ENCODE data around the gene CISTR. TPM values are rescaled to one million over a fixed set of nuclear protein-coding genes. Genes with fewer than 3 reads are reported as not detected.
"Not testable (repeated sequence)": the region's sequence is repeated elsewhere in the genome, so short reads cannot be mapped to it uniquely, and the experiment has no call there.

The CISTR gene
- total and polyA plus RNA-seq, 3 donors from 2014 or later = not detected

DNA sequence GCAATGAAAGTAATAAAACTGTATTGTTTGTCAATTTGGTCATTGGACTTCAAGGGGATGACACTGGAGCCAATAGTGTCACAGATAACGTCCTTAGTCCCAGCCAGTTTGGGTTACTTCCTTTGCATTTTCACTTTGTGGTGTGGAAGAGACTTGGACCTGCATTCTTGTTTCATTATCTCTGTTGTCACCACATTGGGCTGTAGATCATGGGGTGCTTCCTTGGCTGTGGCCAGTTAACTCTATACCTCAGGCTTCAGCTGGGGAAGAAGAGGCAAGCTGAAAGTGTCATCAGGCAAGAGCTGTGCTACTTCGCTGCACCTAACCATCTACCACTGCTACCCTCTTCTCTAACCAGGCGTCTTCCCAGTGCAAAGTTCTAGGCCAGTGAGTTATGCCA is 15.1 kb upstream of the CISTR start:
- intact Hi-C loops (cut with DNase I; ENCODE audit: low total_unique reads) = no loop called here
- Histone ChIP-seq H3K9me3 (no peaks in the 10 kb centered on the region), H3K36me3 (ENCODE audit: low read depth, missing control alignments) (no peaks in the 10 kb centered on the region), H3K27ac (no peak overlapping the region), H3K4me1 (no peaks in the 10 kb centered on the region), H3K27me3 (no peaks in the 10 kb centered on the region), H3K4me3 (no peak overlapping the region)
- WGBS, 2 donors = 82 to 83% methylated on average over 3 of the region's 3 CpGs
- DNase-seq = no peak
- TF ChIP-seq POLR2A (IDR thresholded peaks at IDR 0.05) = no peak
- TF ChIP-seq, protein P1, sequence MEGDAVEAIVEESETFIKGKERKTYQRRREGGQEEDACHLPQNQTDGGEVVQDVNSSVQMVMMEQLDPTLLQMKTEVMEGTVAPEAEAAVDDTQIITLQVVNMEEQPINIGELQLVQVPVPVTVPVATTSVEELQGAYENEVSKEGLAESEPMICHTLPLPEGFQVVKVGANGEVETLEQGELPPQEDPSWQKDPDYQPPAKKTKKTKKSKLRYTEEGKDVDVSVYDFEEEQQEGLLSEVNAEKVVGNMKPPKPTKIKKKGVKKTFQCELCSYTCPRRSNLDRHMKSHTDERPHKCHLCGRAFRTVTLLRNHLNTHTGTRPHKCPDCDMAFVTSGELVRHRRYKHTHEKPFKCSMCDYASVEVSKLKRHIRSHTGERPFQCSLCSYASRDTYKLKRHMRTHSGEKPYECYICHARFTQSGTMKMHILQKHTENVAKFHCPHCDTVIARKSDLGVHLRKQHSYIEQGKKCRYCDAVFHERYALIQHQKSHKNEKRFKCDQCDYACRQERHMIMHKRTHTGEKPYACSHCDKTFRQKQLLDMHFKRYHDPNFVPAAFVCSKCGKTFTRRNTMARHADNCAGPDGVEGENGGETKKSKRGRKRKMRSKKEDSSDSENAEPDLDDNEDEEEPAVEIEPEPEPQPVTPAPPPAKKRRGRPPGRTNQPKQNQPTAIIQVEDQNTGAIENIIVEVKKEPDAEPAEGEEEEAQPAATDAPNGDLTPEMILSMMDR (IDR thresholded peaks at IDR 0.05) = no peak

DNA sequence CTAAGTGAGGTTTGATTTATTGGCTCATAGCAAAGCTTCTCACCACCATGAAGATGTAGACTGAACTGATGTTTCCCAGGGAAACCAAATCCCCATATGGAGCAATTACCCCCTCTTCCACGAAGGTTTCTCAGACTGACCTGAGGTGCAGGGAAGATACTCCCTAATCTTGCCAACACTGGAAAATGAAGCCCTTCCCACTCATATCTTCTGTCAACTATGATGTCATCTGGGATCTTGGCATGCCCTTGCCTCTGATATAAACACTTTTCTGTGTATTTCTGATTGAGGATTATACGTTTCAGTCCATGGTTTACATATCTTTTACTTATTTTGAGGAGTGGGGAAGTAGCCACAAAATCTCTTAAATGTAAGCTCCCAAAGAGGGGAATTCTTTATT is 14.1 kb upstream of the CISTR start:
- Histone ChIP-seq H3K27me3 (no peaks in the 10 kb centered on the region), H3K4me1 (no peaks in the 10 kb centered on the region), H3K36me3 (ENCODE audit: low read depth, missing control alignments) (no peaks in the 10 kb centered on the region), H3K9me3 (no peaks in the 10 kb centered on the region), H3K4me3 (no peak overlapping the region), H3K27ac (no peak overlapping the region)
- TF ChIP-seq, protein P1 (IDR thresholded peaks at IDR 0.05) = no peak
- TF ChIP-seq POLR2A (IDR thresholded peaks at IDR 0.05) = no peak
- no peak for DNase-seq
- intact Hi-C loops (cut with DNase I; ENCODE audit: low total_unique reads) = no loop called here
- 61 to 65% methylated on average over 2 of the region's 2 CpGs for WGBS, 2 donors

DNA sequence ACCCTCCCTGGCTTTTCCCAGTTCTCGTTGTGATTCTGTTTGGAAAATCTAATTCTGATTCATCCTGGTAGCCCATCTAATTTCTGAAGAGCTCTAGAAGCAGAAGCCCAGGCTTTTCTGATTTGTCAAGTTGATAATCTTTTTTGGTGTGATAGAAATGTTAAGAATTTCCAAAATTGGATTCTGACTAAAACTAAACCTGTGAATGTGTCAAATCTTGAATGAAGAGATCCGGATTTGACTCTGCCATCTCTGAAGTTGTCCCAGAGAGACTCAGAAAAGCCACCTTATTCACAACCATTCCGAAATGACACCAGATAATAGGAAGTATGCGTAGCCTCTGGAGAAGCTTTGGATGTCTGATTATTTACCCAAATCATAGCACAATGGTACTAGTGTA is 12.8 kb upstream of the CISTR start:
- DNase-seq = no peak
- H3K9me3 ChIP-seq = no peaks in the 10 kb centered on the region
- H3K36me3 ChIP-seq (ENCODE audit: low read depth, missing control alignments) = no peaks in the 10 kb centered on the region
- TF ChIP-seq POLR2A (IDR thresholded peaks at IDR 0.05) = no peak
- TF ChIP-seq, protein P1 (IDR thresholded peaks at IDR 0.05) = no peak
- H3K27ac ChIP-seq = no peak overlapping the region
- 73 to 88% methylated on average over 4 of the region's 4 CpGs for WGBS, 2 donors
- H3K4me3 ChIP-seq = no peak overlapping the region
- intact Hi-C loops (cut with DNase I; ENCODE audit: low total_unique reads) = no loop called here
- no peaks in the 10 kb centered on the region for H3K4me1 ChIP-seq
- no peaks in the 10 kb centered on the region for H3K27me3 ChIP-seq

DNA sequence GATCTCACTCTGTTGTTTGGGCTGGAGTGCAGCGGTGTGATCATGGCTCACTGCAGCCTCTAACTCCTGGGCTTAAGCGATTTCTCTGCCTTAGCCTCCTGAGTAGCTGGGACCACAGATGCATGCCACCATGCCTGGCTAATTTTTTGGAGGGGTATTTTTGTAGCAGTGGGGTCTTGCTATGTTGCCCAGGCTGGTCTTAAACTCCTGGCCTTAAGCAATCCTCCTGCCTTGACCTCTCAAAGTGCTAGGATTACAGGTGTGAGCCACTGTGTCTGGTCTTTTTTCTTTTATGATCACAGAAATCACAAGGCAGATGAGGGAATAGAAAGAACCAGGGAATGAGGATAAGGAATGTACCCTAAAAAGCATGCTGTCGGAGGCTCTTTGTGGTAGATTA is 11.0 kb upstream of the CISTR start:
- H3K27me3 ChIP-seq; H3K27ac ChIP-seq; H3K4me3 ChIP-seq; H3K36me3 ChIP-seq (ENCODE audit: low read depth, missing control alignments); DNase-seq; intact Hi-C loops (cut with DNase I; ENCODE audit: low total_unique reads); H3K9me3 ChIP-seq; H3K4me1 ChIP-seq: not testable (repeated sequence)
- 91 to 93% methylated on average over 3 of the region's 3 CpGs for WGBS, 2 donors

DNA sequence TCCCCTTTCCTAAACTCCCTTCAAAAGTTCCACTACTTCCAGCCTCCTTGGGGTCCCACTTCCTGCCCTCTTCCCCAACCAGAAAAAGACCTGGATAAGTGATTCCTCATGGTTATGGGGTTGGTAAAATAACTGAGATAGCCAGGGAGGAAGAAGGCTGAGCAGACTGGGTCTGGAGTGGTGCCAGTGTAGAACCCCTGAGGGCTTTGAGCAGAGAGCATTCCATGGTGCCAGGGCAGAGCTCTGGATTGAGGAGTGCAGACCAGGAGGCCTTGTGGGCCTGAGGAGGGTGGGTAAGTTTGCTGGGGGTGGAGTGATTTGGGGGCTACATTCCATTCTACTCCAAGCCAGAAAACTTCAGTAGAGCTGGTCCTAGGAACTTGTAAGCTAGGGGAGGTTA is 9.5 kb upstream of the CISTR start:
- no peak overlapping the region for H3K27ac ChIP-seq
- no peak for DNase-seq
- H3K27me3 ChIP-seq = no peaks in the 10 kb centered on the region
- H3K4me3 ChIP-seq = no peak overlapping the region
- TF ChIP-seq, protein P1 (IDR thresholded peaks at IDR 0.05) = no peak
- no peak for TF ChIP-seq POLR2A (IDR thresholded peaks at IDR 0.05)
- intact Hi-C loops (cut with DNase I; ENCODE audit: low total_unique reads) = no loop called here
- H3K9me3 ChIP-seq = no peaks in the 10 kb centered on the region
- no peaks in the 10 kb centered on the region for H3K4me1 ChIP-seq
- no peaks in the 10 kb centered on the region for H3K36me3 ChIP-seq (ENCODE audit: low read depth, missing control alignments)

All from testis (tissue), 3 donors.